Glutamatergic neuron (in vitro differentiated cells): ENCODE data around the gene ZNF286A. TPM values are rescaled to one million over a fixed set of nuclear protein-coding genes. Genes with fewer than 3 reads are reported as not detected.
"Not testable (repeated sequence)": the region's sequence is repeated elsewhere in the genome, so short reads cannot be mapped to it uniquely, and the experiment has no call there.

ENCODE experiments used
- DNase-seq: peaks from one replicate; pipeline ENCODE4 v3.0.0; 2022
- H3K27ac Mint-ChIP-seq: one replicate; pipeline ENCODE4 v1.8.0; 2020; ENCODE audit warnings: mild to moderate bottlenecking, mixed read lengths, inconsistent platforms; ENCODE audit not compliant: unreplicated experiment
- H3K27me3 Mint-ChIP-seq: one replicate; pipeline ENCODE4 v1.8.0; 2020; ENCODE audit warnings: mild to moderate bottlenecking, moderate library complexity, mixed read lengths, inconsistent platforms; ENCODE audit not compliant: unreplicated experiment
- H3K36me3 Mint-ChIP-seq: one replicate; pipeline ENCODE4 v1.8.0; 2020; ENCODE audit warnings: mild to moderate bottlenecking, mixed read lengths, inconsistent platforms; ENCODE audit not compliant: unreplicated experiment
- H3K4me1 Mint-ChIP-seq: one replicate; pipeline ENCODE4 v1.8.0; 2020; ENCODE audit warnings: mild to moderate bottlenecking, low read depth, mixed read lengths, inconsistent platforms; ENCODE audit not compliant: unreplicated experiment
- H3K4me3 Mint-ChIP-seq: one replicate; pipeline ENCODE4 v1.8.0; 2020; ENCODE audit warnings: mild to moderate bottlenecking, mixed read lengths, inconsistent platforms; ENCODE audit not compliant: unreplicated experiment
- H3K9me3 Mint-ChIP-seq: one replicate; pipeline ENCODE4 v1.8.0; 2020; ENCODE audit warnings: mild to moderate bottlenecking, moderate library complexity, mixed read lengths, inconsistent platforms; ENCODE audit not compliant: unreplicated experiment
- CTCF ChIP-seq: fragments of 200-600 bp; sonication (generic); IDR thresholded peaks from one replicate; pipeline ENCODE4 v1.5.0; 2021; ENCODE audit not compliant: partially characterized antibody, unreplicated experiment
- total RNA-seq: library from RNA; stranded (reverse); fragmentation: NEBNext Ultra II Directional; extraction: Animal tissue kit (Norgen Biotek cat#: 25700); gene quantifications from one replicate; pipeline ENCODE4 v1.2.1, GENCODE V29; 2021; ENCODE audit not compliant: unreplicated experiment

Gene ZNF286A
- total RNA-seq, 1 donor from 2014 or later, result 229 TPM

GRCh38 chr17:15708879-15709278, 9.3 kb downstream of the ZNF286A start:
- H3K4me1 Mint-ChIP-seq, H3K27ac Mint-ChIP-seq, H3K27me3 Mint-ChIP-seq, H3K4me3 Mint-ChIP-seq, DNase-seq: not testable (repeated sequence)
- Mint-ChIP-seq H3K9me3 (peaks cover 12% of the 10 kb centered on the region), H3K36me3 (peaks cover 65% of the 10 kb centered on the region)

- H3K9me3 Mint-ChIP-seq, result peaks cover 27% of the 10 kb centered on the region
Measured at GRCh38 chr17:15716601-15717563, 17.3 kb downstream of the ZNF286A start.

GRCh38 chr17:15730535-15730934, 31.0 kb downstream of the ZNF286A start:
- H3K4me1 Mint-ChIP-seq, DNase-seq, H3K4me3 Mint-ChIP-seq, H3K27me3 Mint-ChIP-seq, H3K36me3 Mint-ChIP-seq, H3K9me3 Mint-ChIP-seq, H3K27ac Mint-ChIP-seq: not testable (repeated sequence)

More at GRCh38 chr17:15716601-15717563, 17.3 kb downstream of the ZNF286A start:
- peak overlapping the region; percentile 43 for H3K27ac Mint-ChIP-seq
- not testable (repeated sequence) for H3K4me3 Mint-ChIP-seq, DNase-seq, H3K27me3 Mint-ChIP-seq, H3K4me1 Mint-ChIP-seq
- peaks cover 47% of the 10 kb centered on the region for H3K36me3 Mint-ChIP-seq

- H3K27me3 Mint-ChIP-seq, H3K4me3 Mint-ChIP-seq, DNase-seq, H3K4me1 Mint-ChIP-seq, H3K27ac Mint-ChIP-seq, H3K9me3 Mint-ChIP-seq, H3K36me3 Mint-ChIP-seq: not testable (repeated sequence)
Measured at GRCh38 chr17:15731900-15732299, 32.3 kb downstream of the ZNF286A start, which contains the start of gene TBC1D26. TSS of gene TBC1D26 (plus strand) at chr17:15732283. CDS start at chr17:15735349, 3,066 bp downstream.

- not testable (repeated sequence) for H3K27ac Mint-ChIP-seq, H3K27me3 Mint-ChIP-seq, H3K4me1 Mint-ChIP-seq, H3K9me3 Mint-ChIP-seq, H3K36me3 Mint-ChIP-seq, DNase-seq, H3K4me3 Mint-ChIP-seq
Measured at GRCh38 chr17:15733174-15733789, 33.7 kb downstream of the ZNF286A start.

GRCh38 chr17:15736578-15736977, 37.0 kb downstream of the ZNF286A start:
- not testable (repeated sequence) for H3K36me3 Mint-ChIP-seq, H3K4me3 Mint-ChIP-seq, H3K4me1 Mint-ChIP-seq, H3K27me3 Mint-ChIP-seq, H3K9me3 Mint-ChIP-seq, DNase-seq, H3K27ac Mint-ChIP-seq

GRCh38 chr17:15738066-15738465, 38.5 kb downstream of the ZNF286A start:
- no peaks in the 10 kb centered on the region for H3K36me3 Mint-ChIP-seq
- no peak overlapping the region for H3K4me3 Mint-ChIP-seq
- TF ChIP-seq CTCF, result no peak
- H3K27me3 Mint-ChIP-seq, result no peaks in the 10 kb centered on the region
- no peak for DNase-seq
- H3K27ac Mint-ChIP-seq, result no peak overlapping the region
- no peaks in the 10 kb centered on the region for H3K4me1 Mint-ChIP-seq
- no peaks in the 10 kb centered on the region for H3K9me3 Mint-ChIP-seq

GRCh38 chr17:15739259-15739658, 39.7 kb downstream of the ZNF286A start:
- H3K36me3 Mint-ChIP-seq, H3K4me1 Mint-ChIP-seq, H3K4me3 Mint-ChIP-seq, H3K27ac Mint-ChIP-seq, DNase-seq, H3K9me3 Mint-ChIP-seq, H3K27me3 Mint-ChIP-seq: not testable (repeated sequence)

- H3K4me3 Mint-ChIP-seq, H3K27ac Mint-ChIP-seq, H3K9me3 Mint-ChIP-seq, H3K27me3 Mint-ChIP-seq, DNase-seq, H3K36me3 Mint-ChIP-seq, H3K4me1 Mint-ChIP-seq: not testable (repeated sequence)
Measured at GRCh38 chr17:15740041-15740440, 40.5 kb downstream of the ZNF286A start.
